D721Med (cell line): ENCODE results near the gene ETHE1.

Source experiments
- DNase-seq: peaks from one replicate; pipeline ENCODE4 v3.0.0; 2011; ENCODE audit warnings: low spot score; ENCODE audit not compliant: insufficient read length
- FAIRE-seq: peaks from 2 replicates; lab custom pipeline; 2011; peaks lifted over from hg19 to GRCh38; lab: Jason Lieb, UNC
- CTCF ChIP-seq: IDR thresholded peaks from 2 replicates; pipeline ENCODE4 v1.5.1; 2012; ENCODE audit warnings: mild to moderate bottlenecking, control low read depth; ENCODE audit not compliant: insufficient read depth; ENCODE audit errors: missing control alignments

Gene ETHE1

GRCh38 chr19:43481701-43482100 lies 45.3 kb downstream of the ETHE1 start:
- FAIRE-seq (no peak), DNase-seq (no peak)
- no peak for TF ChIP-seq CTCF

GRCh38 chr19:43480574-43480973 lies 46.4 kb downstream of the ETHE1 start:
- TF ChIP-seq CTCF = no peak
- FAIRE-seq (no peak), DNase-seq (no peak)

GRCh38 chr19:43479961-43480561 lies 46.9 kb downstream of the ETHE1 start:
- no peak for FAIRE-seq
- TF ChIP-seq CTCF = no peak
- no peak for DNase-seq

- FAIRE-seq (no peak), DNase-seq (no peak)
- TF ChIP-seq CTCF = no peak
Observed at GRCh38 chr19:43479226-43479625, 47.8 kb downstream of the ETHE1 start.

GRCh38 chr19:43478323-43478722 lies 48.7 kb downstream of the ETHE1 start:
- TF ChIP-seq CTCF = no peak
- DNase-seq (no peak), FAIRE-seq (no peak)

- no peak for DNase-seq
- TF ChIP-seq CTCF = no peak
- no peak for FAIRE-seq
Observed at GRCh38 chr19:43476606-43477005, 50.4 kb downstream of the ETHE1 start.

GRCh38 chr19:43474986-43475705 lies 51.9 kb downstream of the ETHE1 start:
- DNase-seq (peak; percentile 90), FAIRE-seq (no peak)
- no peak for TF ChIP-seq CTCF
